ENCODE measurements around the gene ITFG1. TPM values are rescaled to one million over a fixed set of nuclear protein-coding genes. Genes with fewer than 3 reads are reported as not detected.

The ITFG1 gene
- total and polyA plus RNA-seq, 2 of the 13 experiments (the other 11 are each of a cell fraction or from before 2014, with no cell fraction given) = 74.5 to 150 TPM

DNA sequence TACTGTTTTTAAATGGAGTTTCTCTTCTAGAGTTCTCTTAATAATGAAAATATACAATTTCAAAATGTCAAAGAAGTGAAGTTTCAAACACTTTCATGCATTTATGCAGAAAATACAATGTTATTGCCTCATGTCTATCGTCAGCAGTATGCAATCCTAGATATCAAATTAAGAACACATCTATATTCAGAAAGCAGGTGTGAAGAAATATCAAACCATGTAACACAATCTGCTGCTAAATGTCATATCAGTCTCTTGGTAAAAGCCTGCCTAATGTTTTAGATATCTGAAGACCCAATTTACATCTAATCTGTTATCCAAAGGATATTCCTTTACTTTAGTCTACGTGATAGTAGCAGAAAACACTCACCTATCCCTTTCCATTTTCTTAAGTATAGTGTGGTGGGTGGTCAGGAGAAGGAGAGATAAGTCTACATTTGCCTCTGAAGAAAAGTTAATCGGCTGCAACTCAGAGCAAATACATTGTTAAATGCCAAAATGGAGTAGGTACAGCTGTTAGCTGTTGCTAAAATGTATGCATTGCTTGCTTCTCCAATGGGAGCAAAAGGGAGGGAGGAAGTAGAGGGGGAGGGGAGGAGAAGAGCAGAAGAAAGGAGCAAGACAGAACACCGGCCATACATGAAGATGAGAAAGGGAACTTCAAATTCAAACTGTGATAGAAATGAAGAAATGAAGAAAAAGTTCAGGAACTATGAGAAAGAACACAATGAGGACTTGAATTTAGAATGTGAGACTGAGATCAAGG lies 64.9 kb downstream of the ITFG1 start:
- DNase-seq (ENCODE audit: low spot score) (no peak), FAIRE-seq (no peak), ATAC-seq (no peak)
- intact Hi-C loops (cut with micrococcal nuclease; ENCODE audit: unreplicated experiment) (no loop called here), in situ Hi-C loops (cut with HindIII; ENCODE audit: extremely low pct_ligation_motif_present, low pct_unique_long_range_greater_than_20kb) (no loop called here)
- TF ChIP-seq, protein P1, sequence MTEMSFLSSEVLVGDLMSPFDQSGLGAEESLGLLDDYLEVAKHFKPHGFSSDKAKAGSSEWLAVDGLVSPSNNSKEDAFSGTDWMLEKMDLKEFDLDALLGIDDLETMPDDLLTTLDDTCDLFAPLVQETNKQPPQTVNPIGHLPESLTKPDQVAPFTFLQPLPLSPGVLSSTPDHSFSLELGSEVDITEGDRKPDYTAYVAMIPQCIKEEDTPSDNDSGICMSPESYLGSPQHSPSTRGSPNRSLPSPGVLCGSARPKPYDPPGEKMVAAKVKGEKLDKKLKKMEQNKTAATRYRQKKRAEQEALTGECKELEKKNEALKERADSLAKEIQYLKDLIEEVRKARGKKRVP (CRISPR knock-in tag; IDR thresholded peaks at IDR 0.05) = no peak
- WGBS (ENCODE audit: low lambda C conversion rate) = 96% methylated on average over 4 of the region's 4 CpGs
- Histone ChIP-seq H3K4me2 (ENCODE audit: low read depth, low read length) (no peak overlapping the region), H3K27me3 (ENCODE audit: control insufficient read depth in 1 of 2, insufficient read depth in 2 of 2, low read length in 2 of 2) (no peaks in the 10 kb centered on the region), H2AFZ (ENCODE audit: low read length) (no peak overlapping the region), H3K4me1 (ENCODE audit: insufficient read depth, low read length) (peaks cover 34% of the 10 kb centered on the region), H3K36me3 (replicated peaks in 1 of 2; ENCODE audit: control insufficient read depth in 1 of 2, insufficient read depth in 2 of 2, low read length in 2 of 2) (peaks cover 4 to 10% of the 10 kb centered on the region in 2 experiments; a peak in 2 of 5 replicates), H3K79me2 (ENCODE audit: insufficient read depth, low read length) (no peaks in the 10 kb centered on the region), H4K20me1 (ENCODE audit: insufficient read depth, low read length) (no peaks in the 10 kb centered on the region), H3K9me3 (ENCODE audit: low read length) (no peaks in the 10 kb centered on the region), H3K4me3 (replicated peaks in 1 of 3; ENCODE audit: insufficient read depth in 1 of 3, low read depth in 2 of 3, low read length in 3 of 3) (no peak overlapping the region), H3K27ac (ENCODE audit: extremely low read length, insufficient read depth, low read length) (no peak overlapping the region), H3K9ac (ENCODE audit: insufficient read depth, low read depth, low read length) (no peak overlapping the region)
- CTCF ChIA-PET (ENCODE audit: low intra/inter-chr PET ratio, low total read pairs) = no interaction called here
- POLR2A ChIA-PET = no interaction called here
- no TSS peak for BruUV-seq (replicated peaks)

DNA sequence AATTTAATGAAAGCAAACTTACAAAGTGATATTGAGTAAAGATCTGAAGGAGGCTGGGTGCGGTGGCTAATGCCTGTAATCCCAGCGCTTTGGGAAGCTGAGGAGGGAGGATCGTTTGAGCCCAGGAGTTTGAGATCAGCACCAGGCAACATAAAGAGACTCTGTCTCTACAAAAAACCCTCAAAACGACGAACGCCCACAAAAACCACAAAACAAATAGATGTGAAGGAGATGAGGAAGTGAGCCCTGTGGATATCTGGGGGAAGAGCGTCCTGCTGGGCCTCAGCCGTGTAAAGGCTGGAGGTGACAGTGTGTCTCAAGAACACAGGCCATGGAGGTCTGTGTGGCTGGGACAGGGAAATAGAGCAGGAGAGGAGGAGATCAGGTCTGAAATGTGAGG lies 68.8 kb downstream of the ITFG1 start:
- Histone ChIP-seq H3K27ac (ENCODE audit: extremely low read length, insufficient read depth, low read length) (no peak overlapping the region), H3K36me3 (replicated peaks in 1 of 2; ENCODE audit: control insufficient read depth in 1 of 2, insufficient read depth in 2 of 2, low read length in 2 of 2) (peaks cover 2 to 10% of the 10 kb centered on the region in 2 experiments; a peak in 2 of 5 replicates), H3K4me2 (ENCODE audit: low read depth, low read length) (peak overlapping the region; percentile 30; the same call in 1 of the 2 replicates), H4K20me1 (ENCODE audit: insufficient read depth, low read length) (no peaks in the 10 kb centered on the region), H3K27me3 (ENCODE audit: control insufficient read depth in 1 of 2, insufficient read depth in 2 of 2, low read length in 2 of 2) (no peaks in the 10 kb centered on the region), H3K9me3 (ENCODE audit: low read length) (no peaks in the 10 kb centered on the region), H3K9ac (ENCODE audit: insufficient read depth, low read depth, low read length) (no peak overlapping the region), H3K4me1 (ENCODE audit: insufficient read depth, low read length) (peaks cover 42% of the 10 kb centered on the region), H2AFZ (ENCODE audit: low read length) (peak overlapping the region; percentile 18), H3K4me3 (replicated peaks in 1 of 3; ENCODE audit: insufficient read depth in 1 of 3, low read depth in 2 of 3, low read length in 3 of 3) (no peak overlapping the region), H3K79me2 (ENCODE audit: insufficient read depth, low read length) (no peaks in the 10 kb centered on the region)
- POLR2A ChIA-PET = no interaction called here
- no peak for FAIRE-seq
- in situ Hi-C loops (cut with HindIII; ENCODE audit: extremely low pct_ligation_motif_present, low pct_unique_long_range_greater_than_20kb) (no loop called here), intact Hi-C loops (cut with micrococcal nuclease; ENCODE audit: unreplicated experiment) (no loop called here)
- no TSS peak for BruUV-seq (replicated peaks)
- peak; percentile 67 for ATAC-seq
- CTCF ChIA-PET (ENCODE audit: low intra/inter-chr PET ratio, low total read pairs) = no interaction called here
- WGBS (ENCODE audit: low lambda C conversion rate) = 44% methylated on average over 8 of the region's 8 CpGs
- DNase-seq (ENCODE audit: low spot score) = peak; percentile 53
- no peak for TF ChIP-seq BHLHE40 (IDR thresholded peaks at IDR 0.05; ENCODE audit: low read length)
- TF ChIP-seq, protein P2, sequence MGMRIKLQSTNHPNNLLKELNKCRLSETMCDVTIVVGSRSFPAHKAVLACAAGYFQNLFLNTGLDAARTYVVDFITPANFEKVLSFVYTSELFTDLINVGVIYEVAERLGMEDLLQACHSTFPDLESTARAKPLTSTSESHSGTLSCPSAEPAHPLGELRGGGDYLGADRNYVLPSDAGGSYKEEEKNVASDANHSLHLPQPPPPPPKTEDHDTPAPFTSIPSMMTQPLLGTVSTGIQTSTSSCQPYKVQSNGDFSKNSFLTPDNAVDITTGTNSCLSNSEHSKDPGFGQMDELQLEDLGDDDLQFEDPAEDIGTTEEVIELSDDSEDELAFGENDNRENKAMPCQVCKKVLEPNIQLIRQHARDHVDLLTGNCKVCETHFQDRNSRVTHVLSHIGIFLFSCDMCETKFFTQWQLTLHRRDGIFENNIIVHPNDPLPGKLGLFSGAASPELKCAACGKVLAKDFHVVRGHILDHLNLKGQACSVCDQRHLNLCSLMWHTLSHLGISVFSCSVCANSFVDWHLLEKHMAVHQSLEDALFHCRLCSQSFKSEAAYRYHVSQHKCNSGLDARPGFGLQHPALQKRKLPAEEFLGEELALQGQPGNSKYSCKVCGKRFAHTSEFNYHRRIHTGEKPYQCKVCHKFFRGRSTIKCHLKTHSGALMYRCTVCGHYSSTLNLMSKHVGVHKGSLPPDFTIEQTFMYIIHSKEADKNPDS (CRISPR knock-in tag; IDR thresholded peaks at IDR 0.05) = no peak
- TF ChIP-seq ZNF326 (CRISPR knock-in tag; IDR thresholded peaks at IDR 0.05; ENCODE audit: borderline replicate concordance) = no peak
- TF ChIP-seq, protein P3, sequence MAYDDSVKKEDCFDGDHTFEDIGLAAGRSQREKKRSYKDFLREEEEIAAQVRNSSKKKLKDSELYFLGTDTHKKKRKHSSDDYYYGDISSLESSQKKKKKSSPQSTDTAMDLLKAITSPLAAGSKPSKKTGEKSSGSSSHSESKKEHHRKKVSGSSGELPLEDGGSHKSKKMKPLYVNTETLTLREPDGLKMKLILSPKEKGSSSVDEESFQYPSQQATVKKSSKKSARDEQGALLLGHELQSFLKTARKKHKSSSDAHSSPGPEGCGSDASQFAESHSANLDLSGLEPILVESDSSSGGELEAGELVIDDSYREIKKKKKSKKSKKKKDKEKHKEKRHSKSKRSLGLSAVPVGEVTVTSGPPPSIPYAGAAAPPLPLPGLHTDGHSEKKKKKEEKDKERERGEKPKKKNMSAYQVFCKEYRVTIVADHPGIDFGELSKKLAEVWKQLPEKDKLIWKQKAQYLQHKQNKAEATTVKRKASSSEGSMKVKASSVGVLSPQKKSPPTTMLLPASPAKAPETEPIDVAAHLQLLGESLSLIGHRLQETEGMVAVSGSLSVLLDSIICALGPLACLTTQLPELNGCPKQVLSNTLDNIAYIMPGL (CRISPR knock-in tag; IDR thresholded peaks at IDR 0.05; ENCODE audit: borderline replicate concordance in 1 of 2, low read depth in 1 of 2) = no peak
- TF ChIP-seq RARG (CRISPR knock-in tag; IDR thresholded peaks at IDR 0.05; ENCODE audit: low read depth) = no peak
- no peak for TF ChIP-seq ZNF878 (CRISPR knock-in tag; IDR thresholded peaks at IDR 0.05)
- TF ChIP-seq DMAP1 (CRISPR knock-in tag; IDR thresholded peaks at IDR 0.05) = no peak
- TF ChIP-seq MYNN (CRISPR knock-in tag; IDR thresholded peaks at IDR 0.05; ENCODE audit: low read depth) = no peak
- peak; percentile 48 for TF ChIP-seq RBM22 (optimal IDR thresholded peaks at IDR 0.05; ENCODE audit: low read length)
- TF ChIP-seq SP140L (CRISPR knock-in tag; IDR thresholded peaks at IDR 0.05; ENCODE audit: borderline replicate concordance) = no peak
- TF ChIP-seq ELF3 (CRISPR knock-in tag; IDR thresholded peaks at IDR 0.05) = peak; percentile 40; the same call in 1 of the 2 replicates
- TF ChIP-seq ZNF20 (CRISPR knock-in tag; IDR thresholded peaks at IDR 0.05) = no peak

All from HepG2 (cell line).